AG08396 (cell line): ENCODE data around the gene CDK6.

Experiments
- DNase-seq: peaks from one replicate; pipeline ENCODE4 v3.0.0; 2012; ENCODE audit warnings: low spot score, mixed read lengths

The CDK6 gene

GRCh38 chr7:92793656-92794205 is 42.6 kb downstream of the CDK6 start:
- DNase-seq = no peak

- peak; percentile 43 for DNase-seq
Measured at GRCh38 chr7:92790992-92791391, 45.4 kb downstream of the CDK6 start.

- no peak for DNase-seq
Measured at GRCh38 chr7:92788559-92789183, 47.7 kb downstream of the CDK6 start.

GRCh38 chr7:92785923-92786322 is 50.5 kb downstream of the CDK6 start:
- peak; percentile 13 for DNase-seq

GRCh38 chr7:92784935-92785334 is 51.4 kb downstream of the CDK6 start:
- no peak for DNase-seq

- no peak for DNase-seq
Measured at GRCh38 chr7:92783260-92784201, 52.8 kb downstream of the CDK6 start.

- no peak for DNase-seq
Measured at GRCh38 chr7:92782855-92783254, 53.5 kb downstream of the CDK6 start.

GRCh38 chr7:92782236-92782635 is 54.1 kb downstream of the CDK6 start:
- DNase-seq = no peak

- no peak for DNase-seq
Measured at GRCh38 chr7:92781117-92781720, 55.2 kb downstream of the CDK6 start.

- DNase-seq = no peak
Measured at GRCh38 chr7:92778972-92779371, 57.4 kb downstream of the CDK6 start.

- no peak for DNase-seq
Measured at GRCh38 chr7:92777993-92778392, 58.4 kb downstream of the CDK6 start.

- DNase-seq = no peak
Measured at GRCh38 chr7:92773808-92774207, 62.6 kb downstream of the CDK6 start.

GRCh38 chr7:92769844-92770243 is 66.5 kb downstream of the CDK6 start:
- no peak for DNase-seq

GRCh38 chr7:92769394-92769699 is 67.0 kb downstream of the CDK6 start:
- DNase-seq = no peak

GRCh38 chr7:92768501-92769393 is 67.6 kb downstream of the CDK6 start:
- DNase-seq = no peak

GRCh38 chr7:92767437-92767836 is 68.9 kb downstream of the CDK6 start:
- peak; percentile 11 for DNase-seq

- no peak for DNase-seq
Measured at GRCh38 chr7:92766461-92767003, 69.8 kb downstream of the CDK6 start.

- peak; percentile 48 for DNase-seq
Measured at GRCh38 chr7:92765725-92766124, 70.6 kb downstream of the CDK6 start.

- DNase-seq = peak; percentile 11
Measured at GRCh38 chr7:92763636-92764423, 72.5 kb downstream of the CDK6 start.

GRCh38 chr7:92762851-92763250 is 73.5 kb downstream of the CDK6 start:
- DNase-seq = no peak
